ENCODE data around the gene SUSD1.

SUSD1 gene

DNA sequence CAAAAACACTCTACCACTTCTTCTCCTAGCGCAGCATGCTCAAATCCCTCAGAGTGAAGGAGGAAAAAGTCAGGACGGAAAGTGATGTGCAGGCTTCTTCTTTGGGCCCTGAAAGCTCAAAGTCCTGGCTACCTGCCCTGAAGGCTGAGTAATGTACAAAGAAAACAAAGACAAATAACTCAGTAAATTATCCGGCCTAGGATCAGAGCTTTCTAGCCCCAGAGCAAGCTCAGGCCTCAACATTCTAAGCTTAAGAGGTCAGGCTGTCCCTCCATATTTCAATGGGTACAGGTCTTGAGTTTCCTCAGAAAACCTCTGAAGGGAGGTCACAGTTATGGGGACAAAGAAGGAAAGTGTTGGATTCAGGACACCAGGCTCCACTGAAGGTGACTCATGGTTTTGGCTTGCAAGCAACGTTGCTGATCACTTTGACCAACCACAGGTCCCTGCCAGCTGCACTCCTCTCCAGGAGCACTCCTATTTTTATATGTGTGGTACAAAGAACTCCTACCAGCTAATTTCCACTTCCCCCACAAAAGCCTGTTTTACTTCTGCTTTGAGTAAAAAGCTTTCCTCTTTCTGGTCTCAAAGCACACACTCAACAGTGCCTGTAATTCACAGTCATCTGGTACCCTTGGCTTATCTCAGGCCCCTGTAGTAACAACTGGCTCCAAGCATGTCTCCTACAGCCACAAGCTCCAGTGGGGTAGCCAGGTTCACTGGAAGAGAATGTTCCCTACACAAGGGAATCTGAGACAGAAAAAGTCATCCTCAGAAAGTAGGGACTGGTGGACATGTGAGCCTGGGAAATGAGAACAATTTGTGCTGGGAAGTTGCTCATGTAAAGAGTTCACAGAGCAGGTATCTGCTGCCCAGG, 162.8 kb downstream of the SUSD1 start:
- DNase-seq (ENCODE audit: low read depth in 2 of 2): peak; percentile 17 to 24

GRCh38 chr9:112011051-112011620, 164.0 kb downstream of the SUSD1 start:
- no peak for DNase-seq (ENCODE audit: low read depth in 2 of 2)

GRCh38 chr9:112010537-112010936, 164.6 kb downstream of the SUSD1 start:
- no peak for DNase-seq (ENCODE audit: low read depth in 2 of 2)

- DNase-seq (ENCODE audit: low read depth in 2 of 2): no peak
Observed at GRCh38 chr9:112009656-112010055, 165.4 kb downstream of the SUSD1 start.

GRCh38 chr9:112007575-112008240, 167.4 kb downstream of the SUSD1 start:
- DNase-seq (ENCODE audit: low read depth in 2 of 2): no peak

DNA sequence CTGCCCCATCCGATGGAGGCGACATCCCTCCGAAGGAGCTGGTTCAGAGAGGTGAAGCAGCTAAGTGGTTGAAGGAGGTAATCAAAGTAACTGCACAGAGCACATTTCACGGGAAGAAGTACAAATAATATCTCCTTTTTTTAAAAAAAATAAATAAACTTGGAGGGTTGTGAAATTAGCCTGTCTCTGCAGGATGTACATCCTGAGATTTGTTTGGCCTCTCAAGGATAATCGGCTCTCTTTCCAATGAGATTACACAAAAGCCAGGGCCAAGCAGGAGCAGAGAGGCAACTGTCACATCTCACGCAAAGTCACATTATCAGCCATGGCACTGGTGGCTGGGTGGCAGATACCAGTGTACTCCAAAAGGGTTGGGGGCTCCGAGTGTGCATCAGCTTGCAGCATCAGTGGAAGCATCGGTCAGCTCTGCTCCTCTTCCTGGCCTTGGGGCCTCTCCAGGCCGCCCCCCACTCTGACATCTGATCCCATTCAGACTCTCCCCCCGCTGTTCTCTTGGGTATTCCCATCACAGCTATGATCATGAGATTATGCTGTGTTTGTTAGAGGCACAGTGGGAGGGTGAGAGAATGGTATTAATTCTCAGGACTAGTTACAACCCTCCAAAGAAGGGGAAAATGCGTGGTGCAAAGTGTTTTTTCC, 168.6 kb downstream of the SUSD1 start:
- DNase-seq (ENCODE audit: low read depth in 2 of 2): no peak

- DNase-seq (ENCODE audit: low read depth in 2 of 2): no peak
Observed at GRCh38 chr9:112005939-112006338, 169.2 kb downstream of the SUSD1 start.

GRCh38 chr9:112003538-112003937, 171.6 kb downstream of the SUSD1 start:
- DNase-seq (ENCODE audit: low read depth in 2 of 2): no peak

GRCh38 chr9:112002847-112003457, 172.1 kb downstream of the SUSD1 start:
- no peak for DNase-seq (ENCODE audit: low read depth in 2 of 2)

- no peak for DNase-seq (ENCODE audit: low read depth in 2 of 2)
Observed at GRCh38 chr9:112002131-112002846, 172.8 kb downstream of the SUSD1 start.

GRCh38 chr9:112000743-112001142, 174.4 kb downstream of the SUSD1 start:
- no peak for DNase-seq (ENCODE audit: low read depth in 2 of 2)

- no peak for DNase-seq (ENCODE audit: low read depth in 2 of 2)
Observed at GRCh38 chr9:111999319-111999718, 175.8 kb downstream of the SUSD1 start.

- DNase-seq (ENCODE audit: low read depth in 2 of 2): no peak
Observed at GRCh38 chr9:111997831-111998230, 177.3 kb downstream of the SUSD1 start.

- no peak for DNase-seq (ENCODE audit: low read depth in 2 of 2)
Observed at GRCh38 chr9:111994831-111995458, 180.2 kb downstream of the SUSD1 start.

DNA sequence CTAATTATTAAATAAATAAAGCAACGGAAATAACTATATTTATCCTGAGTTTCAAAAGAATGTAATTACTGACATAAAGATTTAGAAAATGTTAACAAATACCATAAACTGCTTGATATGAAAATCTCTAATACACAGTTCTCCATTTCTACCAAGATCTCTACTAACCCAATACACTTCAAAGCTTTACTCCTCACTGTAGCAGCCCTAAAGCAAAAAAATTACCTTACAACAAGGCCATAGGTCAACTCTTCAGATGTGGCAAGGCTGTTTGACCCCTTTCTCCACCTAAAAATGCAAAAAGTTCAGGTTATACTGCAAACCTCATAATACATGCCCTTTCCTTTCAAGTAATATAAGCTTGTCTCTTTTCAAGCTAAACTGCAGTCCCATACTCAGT, 181.8 kb downstream of the SUSD1 start:
- no peak for DNase-seq (ENCODE audit: low read depth in 2 of 2)

DNA sequence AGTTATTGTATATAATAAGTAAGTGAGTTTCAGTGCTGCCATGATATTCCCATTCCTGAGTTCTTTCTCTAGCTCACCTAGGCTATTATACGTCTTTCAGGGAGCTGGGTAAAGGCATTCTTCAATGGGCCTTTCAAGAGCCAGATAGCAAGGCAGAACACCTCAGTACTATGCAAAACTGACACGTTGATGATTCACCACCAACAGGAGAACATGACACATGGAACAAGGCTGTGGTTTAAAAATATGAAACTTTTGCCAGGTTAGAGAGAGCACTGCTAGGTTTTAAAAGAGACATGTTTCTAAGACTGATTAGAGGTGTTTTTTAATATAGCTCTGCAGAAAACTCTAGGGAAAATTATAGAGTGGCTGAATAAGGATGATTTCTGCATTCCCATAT, 182.6 kb downstream of the SUSD1 start:
- no peak for DNase-seq (ENCODE audit: low read depth in 2 of 2)

DNA sequence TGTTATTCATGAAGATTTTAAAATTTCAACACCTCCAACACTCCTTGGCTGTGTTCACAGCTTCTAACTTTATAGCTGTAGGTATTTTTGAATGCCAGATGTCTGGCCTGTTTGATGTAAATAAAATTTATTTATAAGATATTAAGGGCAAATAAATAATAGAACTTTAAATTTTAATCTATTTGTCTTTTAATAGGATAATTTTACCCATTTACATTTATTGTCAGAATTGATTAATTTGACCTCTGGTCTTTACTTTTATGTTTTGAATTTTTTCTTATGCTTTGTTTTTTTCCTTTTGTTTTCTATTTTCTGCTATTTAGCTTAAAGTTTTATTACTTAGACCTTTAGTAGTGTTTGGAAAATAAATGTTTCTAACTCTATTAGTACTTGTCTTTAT, 183.9 kb downstream of the SUSD1 start:
- no peak for DNase-seq (ENCODE audit: low read depth in 2 of 2)

All from stimulated activated CD8-positive, alpha-beta memory T cell treated with anti-CD3 and anti-CD28 coated beads, Interleukin-15, amount 100 ng/mL, for 48 hours (primary cell).